ENCODE measurements around the gene UGT1A9. TPM values are rescaled to one million over a fixed set of nuclear protein-coding genes. Genes with fewer than 3 reads are reported as not detected.

The UGT1A9 gene
- total and polyA plus RNA-seq, 9 donors = not detected

- Histone ChIP-seq H3K4me1 (ENCODE audit: control insufficient read depth, insufficient read depth, low read length) (no peaks in the 10 kb centered on the region), H3K4me3 (ENCODE audit: low read length) (no peak overlapping the region), H3K27ac (ENCODE audit: low read length) (no peak overlapping the region), H3K27me3 (ENCODE audit: control insufficient read depth, insufficient read depth, low read length) (no peaks in the 10 kb centered on the region), H3K9me3 (replicated peaks; ENCODE audit: control insufficient read depth, low read depth, low read length) (no peaks in the 10 kb centered on the region), H3K36me3 (ENCODE audit: control insufficient read depth, insufficient read depth, low read length) (no peaks in the 10 kb centered on the region)
- DNase-seq = no peak
- 72% methylated on average over 17 of the region's 17 CpGs for WGBS (ENCODE audit: insufficient coverage)
Measured at GRCh38 chr2:233794128-233794658, 122.5 kb downstream of the UGT1A9 start.

DNA sequence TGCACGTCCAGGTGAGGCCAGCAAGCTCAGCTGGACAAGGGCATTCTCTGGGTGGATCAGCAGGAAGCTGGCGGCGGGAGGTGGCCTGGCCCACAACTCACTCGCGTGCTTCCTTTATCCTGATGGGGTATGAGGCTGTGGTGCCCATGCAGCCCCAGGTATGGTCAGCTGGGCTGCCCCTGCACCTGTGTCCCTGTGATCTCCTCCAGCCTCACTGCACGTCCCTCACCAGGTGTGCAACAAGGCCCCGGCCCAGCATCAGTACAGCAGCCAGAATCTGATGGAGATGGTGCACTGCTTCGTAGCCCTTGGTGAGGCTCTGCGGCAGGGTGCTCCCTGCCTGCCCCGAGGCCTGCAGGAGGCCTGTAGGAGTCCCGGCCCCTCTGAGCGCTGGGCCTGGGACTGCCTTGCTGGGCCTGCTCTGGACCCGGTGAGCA is 124.1 kb downstream of the UGT1A9 start:
- no peaks in the 10 kb centered on the region for H3K27me3 ChIP-seq (ENCODE audit: control insufficient read depth, insufficient read depth, low read length)
- no peak overlapping the region for H3K27ac ChIP-seq (ENCODE audit: low read length)
- H3K4me1 ChIP-seq (ENCODE audit: control insufficient read depth, insufficient read depth, low read length) = no peaks in the 10 kb centered on the region
- H3K36me3 ChIP-seq (ENCODE audit: control insufficient read depth, insufficient read depth, low read length) = no peaks in the 10 kb centered on the region
- 90% methylated on average over 13 of the region's 13 CpGs for WGBS (ENCODE audit: insufficient coverage)
- no peaks in the 10 kb centered on the region for H3K9me3 ChIP-seq (replicated peaks; ENCODE audit: control insufficient read depth, low read depth, low read length)
- no peak for DNase-seq
- no peak overlapping the region for H3K4me3 ChIP-seq (ENCODE audit: low read length)

DNA sequence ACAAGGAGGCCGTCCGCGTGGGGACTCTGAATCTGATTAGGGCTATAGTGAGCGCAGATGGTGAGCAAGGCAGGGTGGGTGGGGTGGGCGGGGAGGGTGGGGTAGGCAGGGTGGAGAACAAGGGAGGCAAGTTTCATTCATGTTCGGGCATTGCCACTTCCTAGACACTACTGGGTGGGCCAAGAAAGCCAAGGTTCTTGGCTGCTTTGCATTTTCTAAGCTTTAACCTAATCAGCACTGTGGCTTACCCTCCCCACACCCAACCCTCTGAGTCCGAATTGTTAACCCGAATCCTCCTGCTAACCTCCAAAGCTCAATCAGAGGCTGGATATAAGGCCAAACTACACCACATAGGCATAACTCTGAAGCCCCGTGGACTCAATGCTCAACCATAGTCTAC is 124.6 kb downstream of the UGT1A9 start:
- 70% methylated on average over 4 of the region's 9 CpGs for WGBS (ENCODE audit: insufficient coverage)
- DNase-seq = no peak
- no peaks in the 10 kb centered on the region for H3K27me3 ChIP-seq (ENCODE audit: control insufficient read depth, insufficient read depth, low read length)
- H3K27ac ChIP-seq (ENCODE audit: low read length) = no peak overlapping the region
- no peaks in the 10 kb centered on the region for H3K36me3 ChIP-seq (ENCODE audit: control insufficient read depth, insufficient read depth, low read length)
- no peaks in the 10 kb centered on the region for H3K4me1 ChIP-seq (ENCODE audit: control insufficient read depth, insufficient read depth, low read length)
- H3K9me3 ChIP-seq (replicated peaks; ENCODE audit: control insufficient read depth, low read depth, low read length) = no peaks in the 10 kb centered on the region
- H3K4me3 ChIP-seq (ENCODE audit: low read length) = no peak overlapping the region

DNA sequence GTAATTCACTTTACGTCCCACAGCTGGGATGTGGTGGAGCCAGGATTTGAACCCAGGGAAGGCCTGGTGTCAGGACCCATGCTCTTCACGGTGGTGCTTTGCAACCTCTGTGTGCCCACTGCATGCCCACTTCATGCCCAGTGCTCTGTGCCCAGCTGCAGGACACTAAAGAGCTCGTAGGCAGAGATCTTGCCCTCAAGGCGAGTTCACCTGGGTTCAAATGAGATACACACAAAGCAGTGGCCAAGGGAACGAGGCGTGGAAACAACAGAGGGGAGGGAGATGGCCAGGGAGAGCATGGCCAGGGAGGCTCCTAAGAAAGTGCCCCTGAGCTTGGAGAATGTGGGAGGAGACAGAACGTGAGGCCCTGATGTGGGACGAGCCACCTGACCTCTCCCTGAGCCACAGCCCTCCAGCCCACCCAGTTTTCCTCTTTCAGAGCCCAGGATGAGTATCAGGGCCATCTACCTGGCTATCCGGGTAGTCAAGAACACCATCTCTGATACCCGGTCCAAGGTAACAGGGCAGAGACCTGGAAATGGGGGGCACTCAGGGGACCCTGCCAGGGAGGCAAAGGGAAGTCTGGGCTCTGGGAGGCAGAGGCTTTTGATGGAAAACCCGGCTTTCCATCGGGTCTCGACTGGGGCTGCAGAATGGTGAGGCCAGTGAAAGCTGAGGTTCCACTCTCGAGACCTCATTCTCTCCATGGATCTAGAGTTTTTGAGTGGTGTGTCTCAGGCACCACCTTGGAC is 126.8 kb downstream of the UGT1A9 start:
- Histone ChIP-seq H3K9me3 (replicated peaks; ENCODE audit: control insufficient read depth, low read depth, low read length) (no peaks in the 10 kb centered on the region), H3K4me1 (ENCODE audit: control insufficient read depth, insufficient read depth, low read length) (no peaks in the 10 kb centered on the region), H3K27me3 (ENCODE audit: control insufficient read depth, insufficient read depth, low read length) (peaks cover 2% of the 10 kb centered on the region), H3K36me3 (ENCODE audit: control insufficient read depth, insufficient read depth, low read length) (no peaks in the 10 kb centered on the region), H3K4me3 (ENCODE audit: low read length) (no peak overlapping the region), H3K27ac (ENCODE audit: low read length) (no peak overlapping the region)
- WGBS (ENCODE audit: insufficient coverage) = 88% methylated on average over 12 of the region's 14 CpGs
- DNase-seq = no peak

DNA sequence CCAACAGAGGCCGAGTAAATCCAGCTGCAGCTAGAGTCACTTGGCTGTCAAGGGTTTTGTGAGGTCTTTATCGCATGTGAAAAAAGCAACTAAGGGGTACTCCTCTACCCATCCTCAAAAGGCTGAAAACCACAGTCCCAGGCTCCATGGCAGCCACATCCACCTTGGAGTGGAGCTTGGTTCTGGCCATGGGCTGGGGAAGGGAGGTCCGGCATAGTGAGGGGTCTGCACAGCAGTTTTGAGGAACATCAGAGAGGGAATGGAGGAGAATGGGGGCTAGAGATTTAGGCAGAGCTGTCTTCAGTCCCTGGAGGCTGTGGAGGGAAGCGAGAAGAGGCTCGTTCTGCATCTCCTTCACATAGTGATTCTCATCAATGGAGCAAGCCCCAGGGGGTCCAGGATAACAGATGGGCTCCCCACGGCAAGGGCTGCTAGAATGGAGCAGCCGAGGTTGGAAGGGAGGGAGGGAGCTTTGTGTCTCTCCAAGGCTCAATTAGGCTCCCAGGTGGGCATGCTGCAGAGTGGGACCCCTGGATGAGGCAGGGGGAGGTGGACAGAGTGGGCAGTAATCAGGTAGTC is 127.5 kb downstream of the UGT1A9 start:
- Histone ChIP-seq H3K4me3 (ENCODE audit: low read length) (no peak overlapping the region), H3K27ac (ENCODE audit: low read length) (no peak overlapping the region), H3K36me3 (ENCODE audit: control insufficient read depth, insufficient read depth, low read length) (no peaks in the 10 kb centered on the region), H3K27me3 (ENCODE audit: control insufficient read depth, insufficient read depth, low read length) (peaks cover 3% of the 10 kb centered on the region), H3K4me1 (ENCODE audit: control insufficient read depth, insufficient read depth, low read length) (no peaks in the 10 kb centered on the region), H3K9me3 (replicated peaks; ENCODE audit: control insufficient read depth, low read depth, low read length) (no peaks in the 10 kb centered on the region)
- 46% methylated on average over 2 of the region's 7 CpGs for WGBS (ENCODE audit: insufficient coverage)
- no peak for DNase-seq

GRCh38 chr2:233799716-233800115 is 128.0 kb downstream of the UGT1A9 start:
- Histone ChIP-seq H3K27me3 (ENCODE audit: control insufficient read depth, insufficient read depth, low read length) (peaks cover 5% of the 10 kb centered on the region), H3K4me3 (ENCODE audit: low read length) (no peak overlapping the region), H3K4me1 (ENCODE audit: control insufficient read depth, insufficient read depth, low read length) (no peaks in the 10 kb centered on the region), H3K36me3 (ENCODE audit: control insufficient read depth, insufficient read depth, low read length) (no peaks in the 10 kb centered on the region), H3K9me3 (replicated peaks; ENCODE audit: control insufficient read depth, low read depth, low read length) (no peaks in the 10 kb centered on the region), H3K27ac (ENCODE audit: low read length) (no peak overlapping the region)
- 70% methylated on average over 4 of the region's 5 CpGs for WGBS (ENCODE audit: insufficient coverage)
- DNase-seq = no peak

- peaks cover 5% of the 10 kb centered on the region for H3K27me3 ChIP-seq (ENCODE audit: control insufficient read depth, insufficient read depth, low read length)
Measured at GRCh38 chr2:233800208-233800607, 128.5 kb downstream of the UGT1A9 start.

GRCh38 chr2:233801357-233802131 is 129.8 kb downstream of the UGT1A9 start:
- no peaks in the 10 kb centered on the region for H3K9me3 ChIP-seq (replicated peaks; ENCODE audit: control insufficient read depth, low read depth, low read length)
- WGBS (ENCODE audit: insufficient coverage) = no CpG with 5 or more reads among the region's 9 CpGs
- no peaks in the 10 kb centered on the region for H3K4me1 ChIP-seq (ENCODE audit: control insufficient read depth, insufficient read depth, low read length)
- H3K36me3 ChIP-seq (ENCODE audit: control insufficient read depth, insufficient read depth, low read length) = no peaks in the 10 kb centered on the region
- DNase-seq = no peak
- H3K27ac ChIP-seq (ENCODE audit: low read length) = no peak overlapping the region
- no peak overlapping the region for H3K4me3 ChIP-seq (ENCODE audit: low read length)
- H3K27me3 ChIP-seq (ENCODE audit: control insufficient read depth, insufficient read depth, low read length) = peaks cover 5% of the 10 kb centered on the region

More at GRCh38 chr2:233800208-233800607, 128.5 kb downstream of the UGT1A9 start:
- H3K36me3 ChIP-seq (ENCODE audit: control insufficient read depth, insufficient read depth, low read length) = no peaks in the 10 kb centered on the region
- H3K27ac ChIP-seq (ENCODE audit: low read length) = no peak overlapping the region
- no peak overlapping the region for H3K4me3 ChIP-seq (ENCODE audit: low read length)
- H3K4me1 ChIP-seq (ENCODE audit: control insufficient read depth, insufficient read depth, low read length) = no peaks in the 10 kb centered on the region
- no peaks in the 10 kb centered on the region for H3K9me3 ChIP-seq (replicated peaks; ENCODE audit: control insufficient read depth, low read depth, low read length)
- DNase-seq = no peak
- 83% methylated on average over 3 of the region's 7 CpGs for WGBS (ENCODE audit: insufficient coverage)

GRCh38 chr2:233802132-233802815 is 130.6 kb downstream of the UGT1A9 start:
- WGBS (ENCODE audit: insufficient coverage) = 17% methylated on average over 1 of the region's 3 CpGs

More at GRCh38 chr2:233802132-233802815, 130.6 kb downstream of the UGT1A9 start:
- Histone ChIP-seq H3K4me3 (ENCODE audit: low read length) (no peak overlapping the region), H3K9me3 (replicated peaks; ENCODE audit: control insufficient read depth, low read depth, low read length) (no peaks in the 10 kb centered on the region), H3K27ac (ENCODE audit: low read length) (no peak overlapping the region), H3K27me3 (ENCODE audit: control insufficient read depth, insufficient read depth, low read length) (peaks cover 5% of the 10 kb centered on the region), H3K4me1 (ENCODE audit: control insufficient read depth, insufficient read depth, low read length) (no peaks in the 10 kb centered on the region), H3K36me3 (ENCODE audit: control insufficient read depth, insufficient read depth, low read length) (no peaks in the 10 kb centered on the region)
- no peak for DNase-seq
